BLaER1 (cell line): ENCODE measurements around the gene NDRG4.

Experiments used
- H3K27ac ChIP-seq: shearing (Covaris generic); formaldehyde crosslinking; 2 replicates; pipeline ENCODE4 v1.8.1; 2022
- H3K27me3 ChIP-seq: shearing (Covaris generic); formaldehyde crosslinking; 2 replicates; pipeline ENCODE4 v1.8.1; 2022
- H3K36me3 ChIP-seq: shearing (Covaris generic); formaldehyde crosslinking; 2 replicates; pipeline ENCODE4 v1.8.1; 2022
- H3K4me1 ChIP-seq: shearing (Covaris generic); formaldehyde crosslinking; 2 replicates; pipeline ENCODE4 v1.8.1; 2022
- H3K4me2 ChIP-seq: shearing (Covaris generic); formaldehyde crosslinking; 2 replicates; pipeline ENCODE4 v1.8.1; 2022
- H3K4me3 ChIP-seq: shearing (Covaris generic); formaldehyde crosslinking; 2 replicates; pipeline ENCODE4 v1.8.1; 2022
- H3K9ac ChIP-seq: shearing (Covaris generic); formaldehyde crosslinking; 2 replicates; pipeline ENCODE4 v1.8.1; 2022
- H3K9me3 ChIP-seq: shearing (Covaris generic); formaldehyde crosslinking; 2 replicates; pipeline ENCODE4 v1.8.1; 2022
- H4K20me1 ChIP-seq: shearing (Covaris generic); formaldehyde crosslinking; 2 replicates; pipeline ENCODE4 v1.8.1; 2022
- Cebpa-rat ChIP-seq: shearing (Covaris generic); IDR thresholded peaks from 2 replicates; pipeline ENCODE4 v1.8.1; 2022

The NDRG4 gene

DNA sequence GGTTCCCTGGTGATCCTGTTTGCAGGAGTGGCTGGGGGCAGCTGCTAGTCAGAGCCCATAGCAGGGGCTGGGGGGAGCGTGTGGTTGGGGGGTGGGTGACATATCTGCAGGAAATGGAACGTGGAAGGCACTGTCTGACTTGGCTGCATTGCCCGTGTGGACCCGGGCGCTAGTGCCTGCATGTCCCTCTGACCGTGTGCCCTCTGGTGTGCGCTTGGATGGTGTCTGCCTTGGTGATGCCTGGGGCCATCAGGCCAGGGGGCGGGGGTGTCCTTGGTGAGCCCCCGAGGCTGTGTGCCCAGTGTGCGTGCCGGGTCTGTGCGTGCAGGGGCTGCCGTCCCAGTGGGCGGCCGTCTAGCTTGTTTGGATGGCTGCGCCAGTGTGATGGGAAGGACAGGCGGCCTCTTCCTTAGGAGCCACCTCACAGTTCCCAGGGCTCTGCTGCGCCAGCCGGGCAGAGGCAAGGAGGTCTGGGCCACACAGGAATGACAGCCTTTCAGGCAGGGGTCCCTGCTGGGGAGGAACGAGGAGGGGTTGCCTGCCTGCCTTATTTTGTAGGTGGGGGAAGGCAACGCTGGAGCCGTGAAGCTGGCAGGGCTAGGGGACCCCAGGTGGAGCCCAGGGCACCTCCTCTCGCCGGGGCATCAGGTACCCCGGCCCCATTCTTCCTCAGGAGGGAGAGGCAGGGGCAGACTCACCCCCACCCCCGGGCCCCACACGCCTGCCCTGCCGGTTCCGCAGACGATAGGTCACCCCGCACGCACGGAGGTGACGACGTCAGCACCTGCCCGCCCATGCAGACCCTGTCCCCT is 693 bp downstream of the NDRG4 start:
- Histone ChIP-seq H3K27me3 (peaks cover 34% of the 10 kb centered on the region), H3K27ac (no peak overlapping the region), H3K36me3 (no peaks in the 10 kb centered on the region), H3K4me3 (peak overlapping the region; percentile 62), H3K4me2 (peak overlapping the region; percentile 81), H3K9ac (0 out of 2 replicates have a peak overlapping the region, but pooled peaks have one; percentile 10), H3K9me3 (no peaks in the 10 kb centered on the region), H4K20me1 (no peaks in the 10 kb centered on the region), H3K4me1 (peaks cover 43% of the 10 kb centered on the region)
- TF ChIP-seq Cebpa-rat: no peak

DNA sequence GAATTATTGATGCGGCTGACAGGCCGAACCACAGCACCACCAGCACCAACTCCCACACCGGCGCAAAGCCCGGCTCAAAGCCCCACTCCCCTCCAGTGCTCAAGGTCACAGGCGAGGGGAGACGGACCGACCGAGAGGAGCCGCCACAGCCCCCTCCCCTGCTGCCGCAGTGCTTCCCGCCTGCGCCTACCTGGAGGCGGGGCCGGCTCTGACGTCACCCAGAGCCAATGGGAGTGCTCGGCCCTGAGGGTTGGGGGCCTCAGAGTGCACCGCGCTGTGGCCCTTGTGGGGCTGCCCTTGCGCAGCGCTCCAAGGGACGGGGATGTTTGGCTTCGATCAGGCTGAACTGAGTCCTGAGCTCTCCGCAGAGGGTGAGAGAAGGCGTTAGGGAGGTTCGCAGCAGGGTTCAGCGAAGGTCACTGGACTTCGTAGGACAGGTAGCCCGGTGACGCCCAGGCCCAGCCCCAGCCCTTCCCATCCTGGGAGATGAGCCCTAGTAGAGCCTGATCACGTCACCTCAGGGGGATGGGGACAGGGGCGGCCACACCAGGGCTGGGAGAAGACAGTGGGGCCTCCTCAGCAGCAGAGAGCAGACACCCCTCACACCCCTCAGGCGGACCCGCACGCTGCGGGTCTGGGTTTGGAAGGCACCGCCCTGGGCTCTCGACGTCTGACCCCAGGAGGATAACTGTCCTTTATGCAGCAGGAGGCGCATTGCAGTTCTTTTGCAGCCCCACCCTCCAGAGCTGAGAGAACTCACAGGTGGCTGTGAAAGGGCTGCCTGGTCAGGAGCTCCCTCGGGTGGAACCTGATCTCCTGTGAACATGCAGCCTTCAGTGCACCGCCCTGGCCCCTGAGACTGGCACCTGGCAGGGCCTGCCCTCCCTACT is 1.5 kb downstream of the NDRG4 start:
- H3K9me3 ChIP-seq: no peaks in the 10 kb centered on the region
- H3K4me1 ChIP-seq: peaks cover 34% of the 10 kb centered on the region
- peak overlapping the region; percentile 10; the same call in 1 of the 2 replicates for H3K9ac ChIP-seq
- no peaks in the 10 kb centered on the region for H4K20me1 ChIP-seq
- no peaks in the 10 kb centered on the region for H3K36me3 ChIP-seq
- H3K27me3 ChIP-seq: peaks cover 34% of the 10 kb centered on the region
- peak overlapping the region; percentile 81 for H3K4me2 ChIP-seq
- H3K27ac ChIP-seq: no peak overlapping the region
- H3K4me3 ChIP-seq: peak overlapping the region; percentile 62
- TF ChIP-seq Cebpa-rat: no peak

- Histone ChIP-seq H3K4me2 (peak overlapping the region; percentile 81), H3K4me1 (peaks cover 39% of the 10 kb centered on the region), H4K20me1 (no peaks in the 10 kb centered on the region), H3K36me3 (no peaks in the 10 kb centered on the region), H3K9ac (no peak overlapping the region), H3K4me3 (no peak overlapping the region), H3K9me3 (no peaks in the 10 kb centered on the region), H3K27ac (no peak overlapping the region), H3K27me3 (peaks cover 34% of the 10 kb centered on the region)
- TF ChIP-seq Cebpa-rat: no peak
Measured at GRCh38 chr16:58502217-58502921, 2.4 kb downstream of the NDRG4 start.

- Histone ChIP-seq H3K27ac (no peak overlapping the region), H3K9me3 (no peaks in the 10 kb centered on the region), H3K27me3 (peaks cover 34% of the 10 kb centered on the region), H3K4me2 (no peak overlapping the region), H3K9ac (no peak overlapping the region), H3K36me3 (no peaks in the 10 kb centered on the region), H4K20me1 (no peaks in the 10 kb centered on the region), H3K4me3 (no peak overlapping the region), H3K4me1 (peaks cover 41% of the 10 kb centered on the region)
- TF ChIP-seq Cebpa-rat: no peak
Measured at GRCh38 chr16:58503166-58503862, 3.4 kb downstream of the NDRG4 start.

- H3K27me3 ChIP-seq: peaks cover 34% of the 10 kb centered on the region
- no peaks in the 10 kb centered on the region for H3K9me3 ChIP-seq
- H4K20me1 ChIP-seq: no peaks in the 10 kb centered on the region
- no peak for TF ChIP-seq Cebpa-rat
- H3K4me1 ChIP-seq: peaks cover 40% of the 10 kb centered on the region
- H3K9ac ChIP-seq: no peak overlapping the region
- no peak overlapping the region for H3K4me2 ChIP-seq
- H3K4me3 ChIP-seq: no peak overlapping the region
- H3K27ac ChIP-seq: no peak overlapping the region
- H3K36me3 ChIP-seq: no peaks in the 10 kb centered on the region
Measured at GRCh38 chr16:58503863-58504688, 4.1 kb downstream of the NDRG4 start.

- H3K36me3 ChIP-seq: 0 out of 2 replicates have a peak, but pooled peaks cover 6% of the 10 kb centered on the region
- no peaks in the 10 kb centered on the region for H4K20me1 ChIP-seq
- H3K4me1 ChIP-seq: peaks cover 17% of the 10 kb centered on the region
- peaks cover 13% of the 10 kb centered on the region for H3K27me3 ChIP-seq
- peak overlapping the region; percentile 34; the same call in 1 of the 2 replicates for H3K4me2 ChIP-seq
- no peak overlapping the region for H3K9ac ChIP-seq
- H3K27ac ChIP-seq: no peak overlapping the region
- no peaks in the 10 kb centered on the region for H3K9me3 ChIP-seq
- TF ChIP-seq Cebpa-rat: no peak
- H3K4me3 ChIP-seq: no peak overlapping the region
Measured at GRCh38 chr16:58506241-58507194, 6.6 kb downstream of the NDRG4 start.

DNA sequence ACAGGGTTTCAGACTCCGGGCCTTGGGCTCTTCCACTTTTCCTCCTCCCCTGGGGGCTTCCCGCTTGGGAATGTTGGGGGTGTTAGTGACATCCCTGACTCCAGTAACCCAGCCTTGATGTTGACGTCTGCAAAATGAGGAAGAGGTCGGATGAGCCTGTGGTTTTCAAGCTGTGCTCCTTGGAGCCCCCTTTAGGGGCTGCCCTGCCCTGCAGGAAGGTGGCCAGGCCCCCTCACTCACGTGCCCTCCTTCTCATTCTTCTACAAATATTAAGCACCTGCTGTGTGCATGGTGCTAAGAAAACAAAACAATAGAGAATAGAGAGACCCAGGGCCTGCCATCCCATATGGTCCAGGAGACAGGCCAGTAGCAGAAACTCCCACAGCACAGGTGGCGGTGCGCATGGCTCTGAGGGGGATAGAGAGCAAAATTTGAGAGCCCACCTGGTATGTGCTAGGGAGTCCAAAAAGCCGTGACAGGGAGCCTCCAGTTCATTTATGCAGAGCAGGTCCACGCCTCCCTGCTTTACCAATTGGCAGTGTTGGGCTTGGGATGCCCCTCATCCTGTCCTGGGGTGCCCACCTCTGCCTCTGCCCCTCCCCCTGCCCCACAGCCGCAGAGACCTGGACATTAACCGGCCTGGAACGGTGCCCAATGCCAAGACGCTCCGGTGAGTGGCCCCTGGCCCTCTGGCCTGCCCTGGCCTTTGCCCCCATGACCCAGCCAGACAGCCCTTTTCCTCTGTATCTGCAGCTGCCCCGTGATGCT is 7.4 kb downstream of the NDRG4 start:
- peaks cover 17% of the 10 kb centered on the region for H3K4me1 ChIP-seq
- no peaks in the 10 kb centered on the region for H3K9me3 ChIP-seq
- no peak overlapping the region for H3K27ac ChIP-seq
- peaks cover 4% of the 10 kb centered on the region; the same call in 1 of the 2 replicates for H3K27me3 ChIP-seq
- TF ChIP-seq Cebpa-rat: no peak
- no peak overlapping the region for H3K9ac ChIP-seq
- H3K4me2 ChIP-seq: peak overlapping the region; percentile 34
- H3K4me3 ChIP-seq: no peak overlapping the region
- no peaks in the 10 kb centered on the region for H4K20me1 ChIP-seq
- 0 out of 2 replicates have a peak, but pooled peaks cover 6% of the 10 kb centered on the region for H3K36me3 ChIP-seq
